Left hindlimb (tissue), 1 donor: ENCODE data around the gene RUFY1.
"Not testable (repeated sequence)": the region's sequence is repeated elsewhere in the genome, so short reads cannot be mapped to it uniquely, and the experiment has no call there.

Experiments
- DNase-seq: peaks from one replicate; pipeline ENCODE4 v3.0.0-alpha.2; 2018

RUFY1 gene

GRCh38 chr5:179623906-179624741, 73.8 kb downstream of the RUFY1 start:
- no peak for DNase-seq

GRCh38 chr5:179624841-179625271, 74.5 kb downstream of the RUFY1 start:
- no peak for DNase-seq

GRCh38 chr5:179633501-179634369, 83.4 kb downstream of the RUFY1 start:
- not testable (repeated sequence) for DNase-seq

- DNase-seq, result not testable (repeated sequence)
Observed at GRCh38 chr5:179634370-179635172, 84.2 kb downstream of the RUFY1 start.

GRCh38 chr5:179639296-179639695, 88.9 kb downstream of the RUFY1 start:
- DNase-seq, result not testable (repeated sequence)

GRCh38 chr5:179641745-179642144, 91.4 kb downstream of the RUFY1 start:
- DNase-seq, result not testable (repeated sequence)

GRCh38 chr5:179642626-179643025, 92.3 kb downstream of the RUFY1 start:
- DNase-seq, result not testable (repeated sequence)

GRCh38 chr5:179643141-179643920, 93.0 kb downstream of the RUFY1 start:
- DNase-seq, result not testable (repeated sequence)

GRCh38 chr5:179644766-179645165, 94.4 kb downstream of the RUFY1 start:
- not testable (repeated sequence) for DNase-seq

- no peak for DNase-seq
Observed at GRCh38 chr5:179648410-179648809, 98.1 kb downstream of the RUFY1 start.

- DNase-seq, result not testable (repeated sequence)
Observed at GRCh38 chr5:179649166-179649703, 98.9 kb downstream of the RUFY1 start.

GRCh38 chr5:179650245-179650644, 99.9 kb downstream of the RUFY1 start:
- not testable (repeated sequence) for DNase-seq

- not testable (repeated sequence) for DNase-seq
Observed at GRCh38 chr5:179653135-179653534, 102.8 kb downstream of the RUFY1 start.

- DNase-seq, result not testable (repeated sequence)
Observed at GRCh38 chr5:179657302-179658178, 107.2 kb downstream of the RUFY1 start.

- not testable (repeated sequence) for DNase-seq
Observed at GRCh38 chr5:179658179-179658856, 108.0 kb downstream of the RUFY1 start.
